ENCODE measurements around the gene ZDHHC14. TPM values are rescaled to one million over a fixed set of nuclear protein-coding genes. Genes with fewer than 3 reads are reported as not detected.

ZDHHC14 gene
- total RNA-seq, 1 donor from 2014 or later = 1.8 TPM

GRCh38 chr6:157440171-157440570 is 59.2 kb downstream of the ZDHHC14 start:
- FAIRE-seq = no peak
- TF ChIP-seq CTCF (IDR thresholded peaks at IDR 0.05; ENCODE audit: insufficient read depth, low read length, severe bottlenecking) = no peak
- Histone ChIP-seq H3K27me3 (ENCODE audit: control insufficient read depth, insufficient read depth, low read length) (no peaks in the 10 kb centered on the region), H3K36me3 (ENCODE audit: control insufficient read depth, insufficient read depth, low read length) (no peaks in the 10 kb centered on the region), H3K4me3 (ENCODE audit: low read depth, low read length) (no peak overlapping the region)
- DNase-seq (ENCODE audit: low read depth) = no peak

- no peaks in the 10 kb centered on the region for H3K36me3 ChIP-seq (ENCODE audit: control insufficient read depth, insufficient read depth, low read length)
- H3K4me3 ChIP-seq (ENCODE audit: low read depth, low read length) = no peak overlapping the region
- DNase-seq (ENCODE audit: low read depth) (peak; percentile 17), FAIRE-seq (no peak)
- no peak for TF ChIP-seq CTCF (IDR thresholded peaks at IDR 0.05; ENCODE audit: insufficient read depth, low read length, severe bottlenecking)
- H3K27me3 ChIP-seq (ENCODE audit: control insufficient read depth, insufficient read depth, low read length) = no peaks in the 10 kb centered on the region
Observed at GRCh38 chr6:157442291-157442690, 61.3 kb downstream of the ZDHHC14 start.

GRCh38 chr6:157443066-157443800 is 62.2 kb downstream of the ZDHHC14 start:
- Histone ChIP-seq H3K36me3 (ENCODE audit: control insufficient read depth, insufficient read depth, low read length) (no peaks in the 10 kb centered on the region), H3K4me3 (ENCODE audit: low read depth, low read length) (no peak overlapping the region), H3K27me3 (ENCODE audit: control insufficient read depth, insufficient read depth, low read length) (no peaks in the 10 kb centered on the region)
- peak; percentile 35 for DNase-seq (ENCODE audit: low read depth)
- no peak for TF ChIP-seq CTCF (IDR thresholded peaks at IDR 0.05; ENCODE audit: insufficient read depth, low read length, severe bottlenecking)
- FAIRE-seq = no peak

- no peak for FAIRE-seq
- no peak overlapping the region for H3K4me3 ChIP-seq (ENCODE audit: low read depth, low read length)
- TF ChIP-seq CTCF (IDR thresholded peaks at IDR 0.05; ENCODE audit: insufficient read depth, low read length, severe bottlenecking) = no peak
- H3K27me3 ChIP-seq (ENCODE audit: control insufficient read depth, insufficient read depth, low read length) = no peaks in the 10 kb centered on the region
- DNase-seq (ENCODE audit: low read depth) = no peak
- no peaks in the 10 kb centered on the region for H3K36me3 ChIP-seq (ENCODE audit: control insufficient read depth, insufficient read depth, low read length)
Observed at GRCh38 chr6:157445277-157446009, 64.5 kb downstream of the ZDHHC14 start.

GRCh38 chr6:157447735-157448134 is 66.7 kb downstream of the ZDHHC14 start:
- Histone ChIP-seq H3K4me3 (ENCODE audit: low read depth, low read length) (no peak overlapping the region), H3K36me3 (ENCODE audit: control insufficient read depth, insufficient read depth, low read length) (no peaks in the 10 kb centered on the region), H3K27me3 (ENCODE audit: control insufficient read depth, insufficient read depth, low read length) (no peaks in the 10 kb centered on the region)
- DNase-seq (ENCODE audit: low read depth) = no peak
- no peak for FAIRE-seq
- no peak for TF ChIP-seq CTCF (IDR thresholded peaks at IDR 0.05; ENCODE audit: insufficient read depth, low read length, severe bottlenecking)

Measured in bronchial epithelial cell (primary cell).